Stimulated activated CD8-positive, alpha-beta memory T cell treated with anti-CD3 and anti-CD28 coated beads, Interleukin-4, amount 100 ng/mL, for 48 hours (primary cell): ENCODE data around the gene MEDAG.
"Not testable (repeated sequence)": the region's sequence is repeated elsewhere in the genome, so short reads cannot be mapped to it uniquely, and the experiment has no call there.

ENCODE experiments used
- DNase-seq: peaks from one replicate; pipeline ENCODE4 v3.0.0-alpha.2; 2020

The MEDAG gene

GRCh38 chr13:30910676-30911075 is 4.6 kb downstream of the MEDAG start:
- no peak for DNase-seq

- DNase-seq: no peak
Measured at GRCh38 chr13:30915691-30916541, 9.8 kb downstream of the MEDAG start.

- DNase-seq: no peak
Measured at GRCh38 chr13:30916991-30917390, 10.9 kb downstream of the MEDAG start.

GRCh38 chr13:30918662-30919405 is 12.8 kb downstream of the MEDAG start:
- DNase-seq: no peak

- DNase-seq: no peak
Measured at GRCh38 chr13:30920162-30920909, 14.3 kb downstream of the MEDAG start.

GRCh38 chr13:30923418-30923817 is 17.3 kb downstream of the MEDAG start:
- no peak for DNase-seq

- no peak for DNase-seq
Measured at GRCh38 chr13:30924721-30925120, 18.6 kb downstream of the MEDAG start.

GRCh38 chr13:30925429-30925828 is 19.4 kb downstream of the MEDAG start:
- DNase-seq: no peak

GRCh38 chr13:30926781-30927180 is 20.7 kb downstream of the MEDAG start:
- DNase-seq: no peak

- DNase-seq: not testable (repeated sequence)
Measured at GRCh38 chr13:30927188-30927587, 21.1 kb downstream of the MEDAG start.

GRCh38 chr13:30927595-30927994 is 21.5 kb downstream of the MEDAG start:
- peak; percentile 32 for DNase-seq

- no peak for DNase-seq
Measured at GRCh38 chr13:30928978-30929377, 22.9 kb downstream of the MEDAG start.

GRCh38 chr13:30932481-30933353 is 26.6 kb downstream of the MEDAG start, which contains the start of gene TEX26:
TEX26 (plus strand) TSS chr13:30932656; CDS start chr13:30932716, 60 bp downstream.
- no peak for DNase-seq

- DNase-seq: no peak
Measured at GRCh38 chr13:30933354-30933670, 27.2 kb downstream of the MEDAG start.

GRCh38 chr13:30934381-30934780 is 28.3 kb downstream of the MEDAG start:
- no peak for DNase-seq

GRCh38 chr13:30934803-30935202 is 28.7 kb downstream of the MEDAG start:
- no peak for DNase-seq

GRCh38 chr13:30936971-30937370 is 30.9 kb downstream of the MEDAG start:
- no peak for DNase-seq

- no peak for DNase-seq
Measured at GRCh38 chr13:30943881-30944280, 37.8 kb downstream of the MEDAG start.

GRCh38 chr13:30957258-30957943 is 51.3 kb downstream of the MEDAG start:
- no peak for DNase-seq

GRCh38 chr13:30959678-30960077 is 53.6 kb downstream of the MEDAG start:
- no peak for DNase-seq

GRCh38 chr13:30963791-30964190 is 57.7 kb downstream of the MEDAG start:
- DNase-seq: no peak

- DNase-seq: no peak
Measured at GRCh38 chr13:30965380-30965779, 59.3 kb downstream of the MEDAG start.
